HAP-1 (cell line): ENCODE results near the gene VRK3.

Experiments used
- DNase-seq, 2 experiments: peaks; one replicate each; pipeline ENCODE4 v3.0.0-alpha.2; 2016 to 2020; ENCODE audit warnings: low spot score in 2 of 2
- H3K27me3 ChIP-seq: fragments of 250-450 bp; sonication (Bioruptor Pico); 2 replicates; pipeline ENCODE4 v1.5.1; 2020; ENCODE audit warnings: low read depth, mild to moderate bottlenecking, moderate library complexity
- H3K36me3 ChIP-seq: fragments of 250-450 bp; sonication (Bioruptor Pico); replicated peaks from 2 replicates; pipeline ENCODE4 v1.5.1; 2020; ENCODE audit warnings: mild to moderate bottlenecking
- H3K4me1 ChIP-seq: fragments of 250-450 bp; sonication (Bioruptor Pico); 2 replicates; pipeline ENCODE4 v1.5.1; 2020; ENCODE audit warnings: mild to moderate bottlenecking
- H3K4me3 ChIP-seq: fragments of 250-450 bp; sonication (Bioruptor Pico); 2 replicates; pipeline ENCODE4 v1.5.1; 2020; ENCODE audit warnings: mild to moderate bottlenecking, moderate library complexity
- H3K9me3 ChIP-seq: fragments of 250-450 bp; sonication (Bioruptor Pico); 2 replicates; pipeline ENCODE4 v1.5.1; 2020; ENCODE audit warnings: mild to moderate bottlenecking, moderate library complexity
- in situ Hi-C: fragments of 300-500 bp; cut with MboI; formaldehyde crosslinking; loops from 3 replicates; pipeline ENCODE4 v1.14.3; 2020; ENCODE audit warnings: low sequenced_read_pairs, inconsistent platforms, mixed read lengths

VRK3 gene

DNA sequence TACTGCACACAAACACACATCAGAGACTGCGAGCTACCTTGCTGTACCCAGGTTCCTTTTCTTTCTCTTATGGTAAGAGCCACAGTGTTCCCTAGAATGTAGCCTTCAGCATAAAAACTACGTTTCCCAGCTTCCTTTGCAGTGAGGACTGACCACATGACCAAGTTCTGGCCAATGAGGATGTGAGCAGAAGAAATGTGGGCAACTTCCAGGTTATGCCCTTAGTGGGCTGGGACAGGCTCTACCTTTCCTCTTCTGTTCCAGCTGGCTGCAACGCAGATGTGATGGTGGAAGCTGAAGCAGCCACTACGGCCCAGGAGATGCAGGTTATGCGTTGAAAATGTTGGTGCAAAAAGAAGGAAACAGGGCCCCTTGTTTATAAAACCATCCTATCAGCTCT is 27.5 kb downstream of the VRK3 start:
- H3K9me3 ChIP-seq = no peaks in the 10 kb centered on the region
- peak; percentile 14 to 46 for DNase-seq
- H3K27me3 ChIP-seq = no peaks in the 10 kb centered on the region
- no peaks in the 10 kb centered on the region for H3K4me1 ChIP-seq
- no peak overlapping the region for H3K4me3 ChIP-seq
- in situ Hi-C loops = no loop called here
- H3K36me3 ChIP-seq = peaks cover 11% of the 10 kb centered on the region; the same call in 1 of the 2 replicates

DNA sequence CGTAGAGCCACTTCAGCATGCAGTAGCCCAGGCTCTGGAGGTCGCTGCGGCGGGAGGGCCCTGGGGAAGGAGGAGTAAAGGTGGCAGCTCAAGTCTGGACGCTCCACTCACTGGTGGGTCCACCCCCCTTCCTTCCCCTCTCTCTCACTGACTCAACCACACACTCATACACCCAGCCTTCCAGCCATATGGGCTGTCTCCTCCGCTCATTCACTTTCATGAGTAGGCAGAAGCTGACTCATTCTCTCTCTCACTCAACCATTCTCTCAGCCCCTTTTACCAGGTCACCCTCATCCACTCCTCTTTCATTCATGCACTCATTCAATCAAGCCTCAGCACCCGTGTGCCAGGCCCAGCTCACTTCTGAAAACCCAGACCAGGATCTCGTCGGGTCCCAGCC is 36.7 kb downstream of the VRK3 start:
- in situ Hi-C loops = no loop called here
- no peaks in the 10 kb centered on the region for H3K9me3 ChIP-seq
- H3K27me3 ChIP-seq = no peaks in the 10 kb centered on the region
- no peak overlapping the region for H3K4me3 ChIP-seq
- no peaks in the 10 kb centered on the region for H3K36me3 ChIP-seq
- H3K4me1 ChIP-seq = no peaks in the 10 kb centered on the region
- no peak for DNase-seq

DNA sequence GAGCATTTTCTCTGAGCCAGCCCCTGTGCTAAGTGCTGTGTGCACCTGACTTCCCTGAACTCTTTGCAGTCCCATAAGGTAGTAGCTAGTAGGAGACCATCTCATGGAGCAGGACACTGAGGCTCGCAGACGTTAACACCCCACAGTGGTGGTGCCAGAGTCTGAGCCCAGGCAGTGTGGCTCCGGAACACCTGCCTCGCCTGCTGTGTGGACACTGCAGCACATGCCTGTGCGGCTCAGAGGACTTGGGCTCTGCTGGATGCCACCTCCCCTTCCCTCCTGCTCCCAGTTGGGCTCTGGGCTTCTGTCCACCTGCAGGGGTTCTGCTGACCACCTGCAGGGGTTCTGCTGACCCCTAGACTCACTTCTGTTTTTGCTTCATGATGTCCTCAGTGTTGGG is 37.2 kb downstream of the VRK3 start:
- no peaks in the 10 kb centered on the region for H3K36me3 ChIP-seq
- no peaks in the 10 kb centered on the region for H3K9me3 ChIP-seq
- no peaks in the 10 kb centered on the region for H3K27me3 ChIP-seq
- in situ Hi-C loops = no loop called here
- no peak overlapping the region for H3K4me3 ChIP-seq
- no peaks in the 10 kb centered on the region for H3K4me1 ChIP-seq
- DNase-seq = no peak

DNA sequence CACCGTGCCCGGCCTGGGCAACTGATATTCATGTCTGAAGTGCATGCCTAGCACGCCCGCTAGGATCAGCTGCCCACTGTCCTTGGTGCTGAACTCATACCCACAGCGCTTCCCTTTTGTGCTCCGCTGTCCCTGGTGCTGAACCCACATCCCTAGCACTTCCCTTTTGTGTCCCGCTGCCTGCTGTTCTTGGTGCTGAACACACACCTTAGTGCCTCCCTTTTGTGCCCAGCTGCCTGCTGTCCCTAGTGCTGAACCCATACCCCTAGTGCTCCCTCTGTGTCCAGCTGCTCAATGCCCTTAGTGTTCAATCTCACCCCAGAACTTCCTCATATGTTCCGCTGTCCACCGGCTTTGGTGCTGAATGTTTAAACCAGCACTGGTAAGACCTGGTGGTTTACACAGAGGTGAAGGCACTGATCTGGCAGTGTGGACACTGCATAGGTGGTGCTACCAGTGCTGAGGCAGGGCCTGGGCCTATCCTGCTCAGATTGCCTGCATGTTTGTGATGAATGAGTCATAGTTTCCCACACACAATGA is 37.9 kb downstream of the VRK3 start:
- in situ Hi-C loops = no loop called here
- Histone ChIP-seq H3K9me3 (no peaks in the 10 kb centered on the region), H3K27me3 (no peaks in the 10 kb centered on the region), H3K36me3 (no peaks in the 10 kb centered on the region), H3K4me1 (no peaks in the 10 kb centered on the region), H3K4me3 (no peak overlapping the region)
- DNase-seq = peak; percentile 82 to 97

DNA sequence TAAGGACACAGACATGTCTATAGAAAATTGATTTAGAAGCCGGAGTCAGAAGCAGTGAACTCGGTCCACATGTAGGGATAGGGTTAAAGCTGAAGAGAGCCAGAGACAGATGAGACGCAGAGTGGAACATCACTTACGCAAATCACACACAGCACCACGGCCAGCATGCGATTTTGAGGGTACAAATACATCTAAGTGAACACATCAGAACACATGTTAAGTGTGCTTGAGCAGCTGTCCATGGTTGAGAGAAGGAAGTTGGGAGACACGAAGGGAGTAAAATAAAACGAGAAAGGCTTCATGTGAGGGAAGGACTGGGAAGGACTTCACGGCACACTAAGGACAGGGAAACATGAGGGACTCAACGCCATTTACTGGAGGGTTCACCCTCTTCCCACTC is 38.8 kb downstream of the VRK3 start:
- Histone ChIP-seq H3K9me3 (no peaks in the 10 kb centered on the region), H3K27me3 (no peaks in the 10 kb centered on the region), H3K36me3 (no peaks in the 10 kb centered on the region), H3K4me1 (no peaks in the 10 kb centered on the region), H3K4me3 (no peak overlapping the region)
- in situ Hi-C loops = no loop called here
- no peak for DNase-seq

DNA sequence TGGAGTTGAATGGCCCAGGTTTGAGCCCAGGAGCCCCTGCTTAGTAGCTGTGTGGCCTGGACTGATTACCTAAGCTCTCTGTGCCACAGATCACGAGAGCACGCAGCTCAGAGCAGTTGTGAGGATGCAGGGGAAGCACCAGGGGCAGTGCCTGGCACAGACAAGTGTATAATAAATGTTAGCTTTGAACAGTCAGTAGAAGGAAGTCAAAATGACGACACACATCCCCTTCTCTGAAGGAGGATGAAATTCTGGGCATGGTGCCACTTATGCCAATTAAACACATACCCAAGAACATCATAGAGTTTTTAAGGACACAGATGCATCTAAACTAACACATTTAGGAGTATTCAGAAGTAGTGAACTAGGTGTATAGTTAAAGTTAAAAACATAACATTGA is 39.3 kb downstream of the VRK3 start:
- no peaks in the 10 kb centered on the region for H3K9me3 ChIP-seq
- H3K4me3 ChIP-seq = no peak overlapping the region
- no peaks in the 10 kb centered on the region for H3K36me3 ChIP-seq
- in situ Hi-C loops = no loop called here
- no peak for DNase-seq
- no peaks in the 10 kb centered on the region for H3K27me3 ChIP-seq
- H3K4me1 ChIP-seq = no peaks in the 10 kb centered on the region

DNA sequence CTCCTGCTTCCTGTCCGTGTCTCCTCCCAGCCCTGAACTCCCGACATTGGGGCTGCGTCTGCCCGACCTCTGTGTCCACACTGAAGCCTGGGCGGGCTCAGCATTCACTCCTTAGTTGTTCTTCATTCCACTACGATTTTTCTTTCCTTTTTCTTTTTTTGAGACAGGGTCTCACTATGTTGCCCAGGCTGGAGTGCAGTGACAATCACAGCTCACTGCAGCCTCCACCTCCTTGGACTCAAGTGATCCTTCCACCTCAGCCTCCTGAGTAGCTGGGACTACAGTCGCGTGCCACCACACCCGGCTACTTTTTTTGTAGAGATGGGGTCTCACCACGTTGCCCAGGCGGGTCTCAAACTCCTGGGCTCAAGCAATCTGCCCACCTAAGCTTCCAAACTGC is 40.7 kb downstream of the VRK3 start:
- Histone ChIP-seq H3K4me3 (no peak overlapping the region), H3K27me3 (no peaks in the 10 kb centered on the region), H3K36me3 (no peaks in the 10 kb centered on the region), H3K9me3 (no peaks in the 10 kb centered on the region), H3K4me1 (no peaks in the 10 kb centered on the region)
- in situ Hi-C loops = loop anchor here (5.0 kb wide), 1 partner anchor 47 kb away; no protein-coding TSS in a partner anchor
- no peak for DNase-seq

DNA sequence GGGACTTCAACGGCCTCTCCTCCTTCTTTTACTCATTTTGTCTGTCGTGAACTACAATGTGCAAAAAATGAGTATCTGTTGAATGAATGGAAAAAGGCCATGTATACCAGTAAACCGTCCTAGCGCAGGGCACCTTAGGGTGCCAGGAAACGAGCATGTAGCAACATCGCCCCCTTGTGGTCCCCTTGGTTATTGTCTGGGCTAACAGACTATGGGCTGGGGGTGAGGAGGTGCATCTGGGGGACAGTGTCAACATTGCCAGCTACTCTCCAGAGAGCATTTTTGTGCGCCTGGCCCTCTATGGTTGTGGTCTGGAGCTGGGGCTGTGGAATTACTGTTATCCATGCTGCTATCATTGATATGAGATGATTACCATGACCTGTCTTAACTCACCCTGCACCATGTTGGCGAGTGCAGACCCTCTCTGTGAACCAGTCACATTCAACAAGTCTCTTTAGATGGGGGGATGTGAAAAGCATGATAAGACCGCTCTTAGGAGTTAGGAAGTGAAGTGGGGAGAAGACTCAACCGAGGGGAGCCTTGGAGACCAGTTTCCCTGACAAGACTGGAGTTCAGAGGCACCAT is 41.4 kb downstream of the VRK3 start:
- H3K4me3 ChIP-seq = no peak overlapping the region
- H3K27me3 ChIP-seq = no peaks in the 10 kb centered on the region
- DNase-seq = peak; percentile 26 to 85
- in situ Hi-C loops = loop anchor here (5.0 kb wide), 1 partner anchor 46 kb away; no protein-coding TSS in a partner anchor
- H3K9me3 ChIP-seq = no peaks in the 10 kb centered on the region
- no peaks in the 10 kb centered on the region for H3K4me1 ChIP-seq
- no peaks in the 10 kb centered on the region for H3K36me3 ChIP-seq

DNA sequence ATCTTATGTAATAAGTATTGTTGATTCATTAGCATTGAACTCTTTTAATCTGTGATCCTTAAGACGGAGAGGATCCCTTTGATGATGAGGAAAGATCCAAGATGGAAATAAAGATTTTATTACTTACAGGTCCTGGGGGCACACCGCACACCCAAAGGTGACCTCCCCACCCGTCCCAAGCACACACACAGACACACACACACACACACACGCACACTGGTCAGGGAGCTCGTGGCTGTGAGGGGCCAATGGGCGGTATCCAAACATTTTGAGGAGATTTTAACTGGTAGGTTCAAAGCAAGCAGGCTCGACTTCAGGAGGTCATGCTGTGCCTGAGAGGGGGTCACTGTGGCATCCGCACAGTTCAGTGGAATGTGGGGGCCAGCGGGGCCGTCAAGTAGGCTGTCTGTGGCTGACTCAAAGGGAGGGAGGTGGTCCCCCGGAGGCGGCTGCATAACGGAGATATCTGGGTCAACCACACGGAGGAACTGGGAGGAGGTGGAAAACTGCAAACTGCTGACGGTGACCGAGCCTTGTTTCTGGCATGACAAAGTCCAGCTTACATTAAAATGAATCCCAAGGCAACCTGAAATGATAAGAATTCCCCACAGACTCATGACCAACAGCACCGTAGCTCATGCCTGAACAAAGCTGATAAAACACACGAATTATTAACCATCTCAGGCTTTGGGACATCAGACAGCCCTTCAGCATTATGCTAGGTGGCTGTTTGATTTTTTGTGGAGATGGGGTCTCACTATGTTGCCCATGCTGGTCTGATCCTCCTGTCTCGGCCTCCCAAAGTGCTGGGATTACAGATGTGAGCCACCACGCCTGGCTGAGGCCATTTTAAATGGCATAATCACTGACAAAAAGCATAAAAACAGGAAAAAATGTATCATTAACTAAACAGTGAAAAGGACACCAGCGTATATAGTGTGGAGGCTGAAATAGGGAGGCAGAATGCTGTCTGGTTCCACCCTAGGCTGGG is 43.3 kb downstream of the VRK3 start:
- H3K27me3 ChIP-seq = no peaks in the 10 kb centered on the region
- H3K4me3 ChIP-seq = no peak overlapping the region
- in situ Hi-C loops = loop anchor here (5.0 kb wide), 1 partner anchor 45 kb away; no protein-coding TSS in a partner anchor
- no peaks in the 10 kb centered on the region for H3K4me1 ChIP-seq
- H3K36me3 ChIP-seq = no peaks in the 10 kb centered on the region
- DNase-seq = no peak
- no peaks in the 10 kb centered on the region for H3K9me3 ChIP-seq

DNA sequence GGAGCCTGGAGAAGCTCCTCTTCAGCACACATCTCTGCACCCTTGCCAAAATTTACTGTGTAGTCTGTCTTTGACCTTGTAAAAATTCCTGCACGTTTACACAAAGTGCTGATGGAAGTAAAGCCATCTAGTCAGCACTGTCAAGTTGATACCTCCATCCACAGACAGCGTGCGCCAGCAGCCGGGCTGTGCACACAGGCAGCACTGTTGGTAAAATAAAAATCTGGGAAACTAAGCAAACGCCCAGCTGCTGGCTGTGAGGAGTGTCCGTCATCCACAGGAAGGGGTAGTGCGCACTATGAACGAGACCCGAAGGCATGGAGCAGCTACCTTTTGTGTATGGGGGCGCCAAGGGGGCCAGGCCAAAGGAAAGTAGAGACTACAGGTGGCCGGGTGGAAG is 46.8 kb downstream of the VRK3 start:
- Histone ChIP-seq H3K36me3 (no peaks in the 10 kb centered on the region), H3K4me3 (no peak overlapping the region), H3K4me1 (no peaks in the 10 kb centered on the region), H3K9me3 (no peaks in the 10 kb centered on the region), H3K27me3 (no peaks in the 10 kb centered on the region)
- in situ Hi-C loops = no loop called here
- DNase-seq = no peak

DNA sequence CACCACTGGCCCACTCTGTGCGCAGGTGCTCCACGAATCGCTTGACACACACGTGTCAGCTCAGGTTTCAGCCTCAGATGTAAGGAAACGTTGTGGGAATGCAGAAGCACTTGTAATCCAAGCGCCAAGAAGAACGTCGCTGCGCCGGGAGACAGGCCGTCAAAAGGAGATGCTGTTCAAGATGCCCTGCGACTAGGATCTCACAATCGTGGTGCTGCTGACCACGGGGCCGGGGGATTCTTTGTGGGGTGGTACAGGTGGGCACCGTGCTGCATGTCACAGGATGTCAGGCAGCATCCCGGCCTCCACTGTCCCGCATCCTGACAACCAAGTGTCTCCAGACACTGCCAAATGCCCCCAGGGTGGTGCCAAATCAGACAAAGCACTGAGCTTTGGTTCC is 47.3 kb downstream of the VRK3 start:
- no peaks in the 10 kb centered on the region for H3K4me1 ChIP-seq
- H3K9me3 ChIP-seq = no peaks in the 10 kb centered on the region
- in situ Hi-C loops = no loop called here
- no peak for DNase-seq
- no peaks in the 10 kb centered on the region for H3K27me3 ChIP-seq
- H3K36me3 ChIP-seq = no peaks in the 10 kb centered on the region
- H3K4me3 ChIP-seq = no peak overlapping the region

DNA sequence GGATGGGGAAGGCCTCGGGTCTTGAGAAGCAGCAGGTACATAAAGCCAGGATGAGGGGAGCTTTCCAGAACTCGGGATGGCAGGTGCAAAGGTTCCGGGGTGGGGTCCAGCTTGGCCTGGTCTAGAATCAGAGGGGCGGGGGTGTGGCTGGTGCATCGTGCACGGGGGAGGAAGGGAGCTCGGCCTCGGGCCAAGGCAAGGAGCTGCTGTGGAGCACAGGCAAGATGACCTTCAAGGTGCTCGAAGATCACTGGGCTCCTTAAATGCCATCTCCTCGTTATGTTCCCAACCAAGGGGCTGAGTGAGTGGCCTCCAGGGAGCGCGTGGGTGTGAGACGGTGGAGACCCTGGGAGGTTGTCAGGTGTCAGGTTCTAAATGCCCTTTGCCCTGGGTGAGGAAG is 48.1 kb downstream of the VRK3 start:
- H3K9me3 ChIP-seq = no peaks in the 10 kb centered on the region
- no peak for DNase-seq
- no peak overlapping the region for H3K4me3 ChIP-seq
- in situ Hi-C loops = no loop called here
- H3K36me3 ChIP-seq = no peaks in the 10 kb centered on the region
- H3K4me1 ChIP-seq = no peaks in the 10 kb centered on the region
- H3K27me3 ChIP-seq = no peaks in the 10 kb centered on the region

DNA sequence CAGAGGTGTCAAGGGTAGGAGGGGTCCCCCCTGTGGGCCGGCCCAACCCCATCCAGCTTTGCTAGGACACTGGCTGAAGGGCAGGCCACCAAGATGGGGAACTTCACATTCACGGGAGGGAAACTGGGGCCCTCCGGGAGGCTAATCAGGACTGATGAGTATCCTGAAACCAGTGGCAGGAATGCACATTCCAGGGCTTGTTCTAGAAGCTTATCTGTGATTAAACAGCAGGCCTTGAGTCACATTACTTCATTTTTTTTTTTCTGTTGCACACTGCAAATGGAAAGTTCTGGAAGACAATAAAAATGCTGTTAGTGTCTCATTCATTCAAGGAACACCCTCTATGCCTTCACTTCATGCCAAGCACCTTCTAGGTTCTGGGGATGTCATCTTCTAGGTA is 48.7 kb downstream of the VRK3 start:
- no peaks in the 10 kb centered on the region for H3K36me3 ChIP-seq
- no peak overlapping the region for H3K4me3 ChIP-seq
- no peaks in the 10 kb centered on the region for H3K4me1 ChIP-seq
- no peaks in the 10 kb centered on the region for H3K9me3 ChIP-seq
- no peak for DNase-seq
- H3K27me3 ChIP-seq = no peaks in the 10 kb centered on the region
- in situ Hi-C loops = no loop called here

DNA sequence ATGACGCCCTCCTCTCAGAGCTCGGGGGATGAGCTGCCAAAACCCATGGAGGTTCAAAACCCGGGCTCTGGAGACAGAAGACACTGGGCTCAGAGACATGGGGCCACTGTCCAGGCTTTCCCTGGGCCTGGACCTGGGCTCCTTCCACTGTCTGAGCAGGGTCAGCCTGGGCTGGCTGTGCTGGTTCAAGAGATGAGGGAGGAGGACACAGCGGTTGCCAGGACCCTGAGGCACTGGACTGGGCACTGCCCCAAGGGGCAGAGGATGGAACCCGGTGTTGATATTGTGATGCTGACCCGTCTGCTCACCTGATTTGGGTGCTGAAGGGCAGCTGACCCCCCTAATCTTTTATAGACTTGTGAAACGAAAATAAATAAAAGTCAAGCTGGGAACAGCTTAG is 50.1 kb downstream of the VRK3 start:
- H3K36me3 ChIP-seq = no peaks in the 10 kb centered on the region
- H3K4me1 ChIP-seq = no peaks in the 10 kb centered on the region
- no peaks in the 10 kb centered on the region for H3K27me3 ChIP-seq
- no peaks in the 10 kb centered on the region for H3K9me3 ChIP-seq
- no peak overlapping the region for H3K4me3 ChIP-seq
- in situ Hi-C loops = no loop called here
- no peak for DNase-seq
